K562 (cell line): Measurements from ENCODE around the gene AMPD3. TPM values are rescaled to one million over a fixed set of nuclear protein-coding genes. Genes with fewer than 3 reads are reported as not detected.
A peak's percentile ranks its signal among the peaks of the same experiment; 100 is the strongest.

Experiments
- ATAC-seq: fragments of 200-7000 bp; cut with Tn5 transposase; 3 replicates; pipeline ENCODE4 v1.9.1; 2020; ENCODE audit warnings: moderate library complexity
- BruUV-seq: library from RNA; stranded (reverse); fragments of 400-500 nt; replicated peaks from 2 replicates; lab custom pipeline; 2021; lab: Mats Ljungman, UMichigan
- CTCF ChIA-PET: fragments of 300-600 bp; formaldehyde crosslinking; extraction: SDS; loops from one replicate; lab custom pipeline; 2021; ENCODE audit warnings: low intra/inter-chr PET ratio; lab: Yijun Ruan, JAX
- POLR2A ChIA-PET: fragments of 300-600, 350-650 bp; sonication (Branson Sonifier 250); formaldehyde crosslinking; extraction: SDS; loops from one replicate; lab custom pipeline; 2021; ENCODE audit warnings: antibody characterized with exemption, inconsistent platforms; lab: Yijun Ruan, JAX
- DNase-seq, 4 experiments: peaks; one replicate each; pipeline versions ENCODE4 v3.0.0 to v3.0.0-alpha.2; 2011 to 2018; ENCODE audit warnings: low spot score in 3 of 4, mixed read lengths in 3 of 4; ENCODE audit errors: extremely low read depth in 1 of 4
- FAIRE-seq: peaks from 2 replicates; lab custom pipeline; 2011; peaks lifted over from hg19 to GRCh38; lab: Jason Lieb, UNC
- H2AFZ ChIP-seq: 2 replicates; pipeline ENCODE4 v1.6.0; 2011; ENCODE audit warnings: low read depth, low read length, control low read depth, inconsistent platforms
- H3K27ac ChIP-seq: fragments of 200-600 bp; 3 replicates; pipeline ENCODE4 v1.8.0; 2011; ENCODE audit warnings: low read depth, mild to moderate bottlenecking, control low read depth, inconsistent platforms, low read length, moderate library complexity, mixed read lengths; ENCODE audit errors: extremely low read depth
- H3K27me3 ChIP-seq, 2 experiments: fragments of 300-600 bp in 1 of 2; 2 replicates in 1 of 2; 3 replicates in 1 of 2; pipeline versions ENCODE4 v1.6.0 to v1.8.0; 2011; ENCODE audit warnings: inconsistent platforms in 2 of 2, low read length in 2 of 2, mild to moderate bottlenecking in 1 of 2, mixed read lengths in 1 of 2, moderate library complexity in 1 of 2; ENCODE audit not compliant: control insufficient read depth in 2 of 2, insufficient read depth in 2 of 2
- H3K36me3 ChIP-seq: fragments of 300-600 bp; 3 replicates; pipeline ENCODE4 v1.8.0; 2011; ENCODE audit warnings: mild to moderate bottlenecking, low read length, inconsistent platforms; ENCODE audit not compliant: control insufficient read depth, insufficient read depth
- H3K4me1 ChIP-seq, 2 experiments: fragments of 200-600 bp in 1 of 2; replicated peaks in 1 of 2; 2 replicates in 1 of 2; 3 replicates in 1 of 2; pipeline versions ENCODE4 v1.5.1 to v1.8.0; 2011; ENCODE audit warnings: inconsistent platforms in 2 of 2, low read length in 2 of 2, mild to moderate bottlenecking in 1 of 2, mixed read lengths in 1 of 2, moderate library complexity in 1 of 2; ENCODE audit not compliant: control insufficient read depth in 2 of 2, insufficient read depth in 2 of 2
- H3K4me2 ChIP-seq: 2 replicates; pipeline ENCODE4 v1.6.1; 2011; ENCODE audit warnings: low read length, control low read depth, inconsistent platforms, mixed read lengths; ENCODE audit not compliant: insufficient read depth
- H3K4me3 ChIP-seq: fragments of 200-600 bp; sonication (generic), shearing (Covaris generic); 2 replicates; pipeline ENCODE4 v1.5.1; 2016; ENCODE audit warnings: control low read depth, inconsistent platforms
- H3K79me2 ChIP-seq: fragments of 200-600 bp; 3 replicates; pipeline ENCODE4 v1.8.0; 2011; ENCODE audit warnings: low read length, inconsistent platforms; ENCODE audit not compliant: control insufficient read depth, insufficient read depth
- H3K9ac ChIP-seq, 2 experiments: 2 replicates each; pipeline versions ENCODE4 v1.6.0 to v1.6.1; 2011; ENCODE audit warnings: low read depth in 2 of 2, low read length in 2 of 2, control low read depth in 1 of 2, inconsistent platforms in 1 of 2, mild to moderate bottlenecking in 1 of 2, mixed read lengths in 1 of 2; ENCODE audit not compliant: insufficient read depth in 1 of 2
- H3K9me1 ChIP-seq: one replicate; pipeline ENCODE4 v1.6.0; 2011; ENCODE audit warnings: inconsistent platforms, mild to moderate bottlenecking, low read length, moderate library complexity; ENCODE audit not compliant: control insufficient read depth, insufficient read depth
- H3K9me3 ChIP-seq: replicated peaks from 2 replicates; pipeline ENCODE4 v1.5.1; 2011; ENCODE audit warnings: low read depth, low read length, inconsistent platforms; ENCODE audit not compliant: control insufficient read depth, insufficient read depth
- H4K20me1 ChIP-seq: replicated peaks from 2 replicates; pipeline ENCODE4 v1.6.1; 2011; ENCODE audit warnings: low read length, inconsistent platforms, mixed read lengths; ENCODE audit not compliant: control insufficient read depth, insufficient read depth
- BCOR ChIP-seq: fragments of 450-650 bp; IDR thresholded peaks from 2 replicates; pipeline ENCODE4 v1.6.1; 2016
- C11orf30 ChIP-seq: fragments of 450-650 bp; IDR thresholded peaks from 2 replicates; pipeline ENCODE4 v1.6.1; 2016; ENCODE audit warnings: low read depth, mild to moderate bottlenecking
- CBX5 ChIP-seq: IDR thresholded peaks from 2 replicates; pipeline ENCODE4 v1.6.1; 2014; ENCODE audit warnings: low read depth, borderline replicate concordance
- ERF ChIP-seq: fragments of 450-650 bp; formaldehyde crosslinking; IDR thresholded peaks from 2 replicates; pipeline ENCODE4 v1.4.0; 2020; ENCODE audit warnings: mild to moderate bottlenecking, mixed read lengths
- ESRRA ChIP-seq: fragments of 450-650 bp; IDR thresholded peaks from 2 replicates; pipeline ENCODE4 v1.6.1; 2014; ENCODE audit warnings: low read depth, mild to moderate bottlenecking, moderate library complexity, borderline replicate concordance
- ETV5 ChIP-seq: sonication (generic); formaldehyde crosslinking; IDR thresholded peaks from 2 replicates; pipeline ENCODE4 v1.4.0; 2020; ENCODE audit warnings: low read depth, mild to moderate bottlenecking, missing genetic modification reagents
- FOXJ2 ChIP-seq: fragments of 200-800 bp; sonication (Bioruptor generic); IDR thresholded peaks from 2 replicates; pipeline ENCODE4 v1.6.1; 2016; ENCODE audit warnings: missing genetic modification characterization, missing compliant biosample characterization
- KDM1A ChIP-seq, 2 experiments: fragments of 450-650 bp; IDR thresholded peaks; 2 replicates each; pipeline ENCODE4 v1.6.1; 2016; ENCODE audit warnings: mild to moderate bottlenecking in 2 of 2
- MECOM ChIP-seq: fragments of 250-450 bp; sonication (Bioruptor Pico); IDR thresholded peaks from 2 replicates; pipeline ENCODE4 v1.8.0; 2022; ENCODE audit warnings: inconsistent platforms
- PHF21A ChIP-seq: fragments of 450-650 bp; IDR thresholded peaks from 2 replicates; pipeline ENCODE4 v1.6.1; 2017; ENCODE audit warnings: low read depth, borderline replicate concordance
- RBM25 ChIP-seq: fragments of 200-400 bp; formaldehyde crosslinking; IDR thresholded peaks from 2 replicates; pipeline ENCODE4 v1.6.1; 2018; ENCODE audit warnings: low read length, low read depth, moderate library complexity; ENCODE audit not compliant: severe bottlenecking
- XRCC3 ChIP-seq: fragments of 450-650 bp; IDR thresholded peaks from 2 replicates; pipeline ENCODE4 v1.6.1; 2017; ENCODE audit warnings: mild to moderate bottlenecking, moderate library complexity
- ZKSCAN1 ChIP-seq: fragments of 150-350 bp; IDR thresholded peaks from 2 replicates; pipeline ENCODE4 v1.6.1; 2016; ENCODE audit warnings: low read depth, low read length
- ZNF146 ChIP-seq: IDR thresholded peaks from one replicate; pipeline ENCODE4 v1.6.1; 2018; ENCODE audit warnings: missing compliant biosample characterization; ENCODE audit not compliant: unreplicated experiment
- ZNF316 ChIP-seq: fragments of 450-650 bp; IDR thresholded peaks from 2 replicates; pipeline ENCODE4 v1.6.1; 2016
- ZNF695 ChIP-seq: fragments of 450-650 bp; formaldehyde crosslinking; IDR thresholded peaks from 2 replicates; pipeline ENCODE4 v1.4.0; 2020; ENCODE audit warnings: mild to moderate bottlenecking, moderate library complexity
- WGBS: fragments of 100-300 bp; shearing (Covaris generic); methylation state at CpG from one replicate; pipeline ENCODE4 v1.1.6; 2016; ENCODE audit warnings: low coverage, mixed read lengths; ENCODE audit not compliant: insufficient coverage; ENCODE audit errors: missing lambda C conversion rate; 5-methylcytosine and 5-hydroxymethylcytosine counted together
- in situ Hi-C: fragments of 300-500 bp; cut with MboI; formaldehyde crosslinking; loops from 4 replicates; pipeline ENCODE4 v1.15.0; 2018; ENCODE audit warnings: inconsistent platforms, mixed read lengths
- intact Hi-C: fragments of 100-400 bp; cut with micrococcal nuclease; formaldehyde crosslinking; loops from 2 replicates; pipeline ENCODE4 v1.14.2; 2022
- polyA plus RNA-seq, 8 experiments: library from polyadenylated mRNA; depleted of rRNA in 4 of 8; stranded (reverse) in 5 of 8; unstranded in 3 of 8; fragments of >200 nt; fragmentation: Nextera tagmentation in 2 of 8; fragmentation: Illumina TruSeq in 1 of 8; extraction: Ambion mirVana in 2 of 8; extraction: Trizol in 1 of 8; gene quantifications; 2 replicates each; pipeline versions ENCODE4 v1.2.1 to v1.2.3, GENCODE V29; 2011 to 2014; ENCODE audit warnings: inconsistent platforms in 1 of 8, missing spikeins in 1 of 8
- total RNA-seq, 7 experiments: library from RNA; depleted of rRNA in 6 of 7; stranded (reverse); fragments of >200 nt in 6 of 7; fragmentation: Illumina TruSeq in 2 of 7; extraction: Trizol in 2 of 7; gene quantifications; 2 replicates each; pipeline versions ENCODE4 v1.2.1 to v1.2.3, GENCODE V29; 2011 to 2021; ENCODE audit warnings: low replicate concordance in 1 of 7
- TF ChIP-seq, protein P1 (sequence below): sonication (generic); formaldehyde crosslinking; IDR thresholded peaks from 2 replicates; pipeline ENCODE4 v1.8.0; 2022; ENCODE audit warnings: missing genetic modification reagents, mild to moderate bottlenecking, borderline replicate concordance
- TF ChIP-seq, protein P2 (sequence below): sonication (generic); formaldehyde crosslinking; IDR thresholded peaks from 2 replicates; pipeline ENCODE4 v1.8.1; 2023; ENCODE audit warnings: mild to moderate bottlenecking, missing genetic modification reagents

AMPD3 gene
- total and polyA plus RNA-seq, 9 of the 15 experiments (the other 6 are each of a cell fraction or from before 2014, with no cell fraction given), result 4.4 to 23.6 (median 11.2) TPM

DNA sequence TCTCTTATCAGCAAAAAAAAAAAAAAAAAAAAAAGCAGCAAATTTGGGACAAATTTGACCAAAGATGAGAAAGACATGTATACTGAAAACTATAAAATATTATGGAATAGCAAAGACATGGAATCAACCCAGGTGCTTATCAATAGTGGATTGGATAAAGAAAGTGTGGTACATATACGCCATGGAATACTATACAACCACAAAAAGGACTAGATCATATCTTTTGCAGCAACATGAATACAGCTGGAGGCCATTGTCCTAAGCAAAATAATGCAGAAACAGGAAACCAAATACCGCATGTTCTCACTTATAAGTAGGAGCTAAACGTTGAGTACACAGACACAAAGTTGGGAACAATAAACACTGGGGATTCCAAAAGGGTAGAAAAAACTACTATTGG lies 87.7 kb downstream of the AMPD3 start:
- Histone ChIP-seq H3K79me2 (peaks cover 15% of the 10 kb centered on the region), H2AFZ (no peak overlapping the region), H3K36me3 (no peaks in the 10 kb centered on the region), H3K9ac (no peak overlapping the region), H3K9me3 (no peaks in the 10 kb centered on the region), H3K27ac (no peak overlapping the region), H3K4me3 (no peak overlapping the region), H4K20me1 (no peaks in the 10 kb centered on the region), H3K9me1 (no peaks in the 10 kb centered on the region), H3K4me1 (peaks cover 7 to 11% of the 10 kb centered on the region in 2 experiments; a peak in 4 of 5 replicates), H3K27me3 (no peaks in the 10 kb centered on the region), H3K4me2 (no peak overlapping the region)
- no peak for FAIRE-seq
- no peak for DNase-seq
- intact Hi-C loops (no loop called here), in situ Hi-C loops (no loop called here)
- WGBS, result 61% methylated on average over 3 of the region's 3 CpGs
- ATAC-seq, result no peak
- ChIA-PET POLR2A (interaction anchor here (0.8 kb wide), 1 partner anchor 26 kb away, joined by 3 read pairs; no protein-coding TSS in a partner anchor), CTCF (no interaction called here)
- TF ChIP-seq ERF (CRISPR knock-in tag), result no peak
- peak; percentile 93 for TF ChIP-seq ZNF146
- TF ChIP-seq ZNF316, result peak; percentile 85
- TF ChIP-seq, protein P1, sequence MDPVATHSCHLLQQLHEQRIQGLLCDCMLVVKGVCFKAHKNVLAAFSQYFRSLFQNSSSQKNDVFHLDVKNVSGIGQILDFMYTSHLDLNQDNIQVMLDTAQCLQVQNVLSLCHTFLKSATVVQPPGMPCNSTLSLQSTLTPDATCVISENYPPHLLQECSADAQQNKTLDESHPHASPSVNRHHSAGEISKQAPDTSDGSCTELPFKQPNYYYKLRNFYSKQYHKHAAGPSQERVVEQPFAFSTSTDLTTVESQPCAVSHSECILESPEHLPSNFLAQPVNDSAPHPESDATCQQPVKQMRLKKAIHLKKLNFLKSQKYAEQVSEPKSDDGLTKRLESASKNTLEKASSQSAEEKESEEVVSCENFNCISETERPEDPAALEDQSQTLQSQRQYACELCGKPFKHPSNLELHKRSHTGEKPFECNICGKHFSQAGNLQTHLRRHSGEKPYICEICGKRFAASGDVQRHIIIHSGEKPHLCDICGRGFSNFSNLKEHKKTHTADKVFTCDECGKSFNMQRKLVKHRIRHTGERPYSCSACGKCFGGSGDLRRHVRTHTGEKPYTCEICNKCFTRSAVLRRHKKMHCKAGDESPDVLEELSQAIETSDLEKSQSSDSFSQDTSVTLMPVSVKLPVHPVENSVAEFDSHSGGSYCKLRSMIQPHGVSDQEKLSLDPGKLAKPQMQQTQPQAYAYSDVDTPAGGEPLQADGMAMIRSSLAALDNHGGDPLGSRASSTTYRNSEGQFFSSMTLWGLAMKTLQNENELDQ (CRISPR knock-in tag), result no peak
- no peak for TF ChIP-seq ZNF695 (CRISPR knock-in tag)
- TF ChIP-seq, protein P2, sequence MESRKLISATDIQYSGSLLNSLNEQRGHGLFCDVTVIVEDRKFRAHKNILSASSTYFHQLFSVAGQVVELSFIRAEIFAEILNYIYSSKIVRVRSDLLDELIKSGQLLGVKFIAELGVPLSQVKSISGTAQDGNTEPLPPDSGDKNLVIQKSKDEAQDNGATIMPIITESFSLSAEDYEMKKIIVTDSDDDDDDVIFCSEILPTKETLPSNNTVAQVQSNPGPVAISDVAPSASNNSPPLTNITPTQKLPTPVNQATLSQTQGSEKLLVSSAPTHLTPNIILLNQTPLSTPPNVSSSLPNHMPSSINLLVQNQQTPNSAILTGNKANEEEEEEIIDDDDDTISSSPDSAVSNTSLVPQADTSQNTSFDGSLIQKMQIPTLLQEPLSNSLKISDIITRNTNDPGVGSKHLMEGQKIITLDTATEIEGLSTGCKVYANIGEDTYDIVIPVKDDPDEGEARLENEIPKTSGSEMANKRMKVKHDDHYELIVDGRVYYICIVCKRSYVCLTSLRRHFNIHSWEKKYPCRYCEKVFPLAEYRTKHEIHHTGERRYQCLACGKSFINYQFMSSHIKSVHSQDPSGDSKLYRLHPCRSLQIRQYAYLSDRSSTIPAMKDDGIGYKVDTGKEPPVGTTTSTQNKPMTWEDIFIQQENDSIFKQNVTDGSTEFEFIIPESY, result no peak
- no peak for TF ChIP-seq ETV5 (CRISPR knock-in tag)
- TF ChIP-seq C11orf30, result 0 out of 2 replicates have a peak, but pooled peaks have one; percentile 28
- no peak for TF ChIP-seq MECOM (CRISPR knock-in tag)
- no peak for TF ChIP-seq FOXJ2 (tag)
- no peak for TF ChIP-seq ESRRA
- no peak for TF ChIP-seq ZKSCAN1
- TF ChIP-seq CBX5, result no peak
- TF ChIP-seq PHF21A, result no peak
- TF ChIP-seq BCOR, result peak; percentile 47; the same call in 1 of the 2 replicates
- no peak for TF ChIP-seq XRCC3
- TF ChIP-seq KDM1A (IDR thresholded peaks at IDR 0.05), result 0 out of 4 replicates have a peak, but pooled peaks of 1 of the 2 experiments have one; percentile 9
- TF ChIP-seq RBM25, result peak; percentile 52
- BruUV-seq, result no TSS peak
